ENCODE data around the gene MICAL2.

GRCh38 chr11:12074529-12075195 lies 35.7 kb upstream of the MICAL2 start:
- TF ChIP-seq POLR2AphosphoS5 (IDR thresholded peaks at IDR 0.05; ENCODE audit: low read depth, low read length): no peak
- no peak for TF ChIP-seq CTCF (IDR thresholded peaks at IDR 0.05 in 2 of 3, conservative IDR thresholded peaks at IDR 0.05 in 1 of 3; ENCODE audit: borderline replicate concordance in 1 of 3, insufficient read depth in 1 of 3, low read depth in 2 of 3, low read length in 2 of 3)
- TF ChIP-seq POLR2A (IDR thresholded peaks at IDR 0.05; ENCODE audit: borderline replicate concordance, extremely low read depth, insufficient read depth, insufficient read length): no peak
- TF ChIP-seq MAX (IDR thresholded peaks at IDR 0.05): no peak
- TF ChIP-seq EZH2phosphoT487 (IDR thresholded peaks at IDR 0.05; ENCODE audit: borderline replicate concordance): no peak
- no peak for TF ChIP-seq TCF7L2 (IDR thresholded peaks at IDR 0.05; ENCODE audit: borderline replicate concordance, extremely low read depth, insufficient read depth, insufficient read length)
- TF ChIP-seq ZNF274 (IDR thresholded peaks at IDR 0.05; ENCODE audit: low read depth, low read length): no peak
- TF ChIP-seq YY1 (IDR thresholded peaks at IDR 0.05; ENCODE audit: extremely low read depth, insufficient replicate concordance, low read depth, low read length): no peak
- no peak for TF ChIP-seq ZBTB33 (IDR thresholded peaks at IDR 0.05; ENCODE audit: extremely low read depth, insufficient replicate concordance, low read length)

All from HCT116 (cell line).